NK-92 (cell line): ENCODE results near the gene IL20.

ENCODE experiments used
- DNase-seq: peaks from one replicate; lab custom pipeline; 2025; ENCODE audit not compliant: unreplicated experiment; lab: John Stamatoyannopoulos, UW

Gene IL20

DNA sequence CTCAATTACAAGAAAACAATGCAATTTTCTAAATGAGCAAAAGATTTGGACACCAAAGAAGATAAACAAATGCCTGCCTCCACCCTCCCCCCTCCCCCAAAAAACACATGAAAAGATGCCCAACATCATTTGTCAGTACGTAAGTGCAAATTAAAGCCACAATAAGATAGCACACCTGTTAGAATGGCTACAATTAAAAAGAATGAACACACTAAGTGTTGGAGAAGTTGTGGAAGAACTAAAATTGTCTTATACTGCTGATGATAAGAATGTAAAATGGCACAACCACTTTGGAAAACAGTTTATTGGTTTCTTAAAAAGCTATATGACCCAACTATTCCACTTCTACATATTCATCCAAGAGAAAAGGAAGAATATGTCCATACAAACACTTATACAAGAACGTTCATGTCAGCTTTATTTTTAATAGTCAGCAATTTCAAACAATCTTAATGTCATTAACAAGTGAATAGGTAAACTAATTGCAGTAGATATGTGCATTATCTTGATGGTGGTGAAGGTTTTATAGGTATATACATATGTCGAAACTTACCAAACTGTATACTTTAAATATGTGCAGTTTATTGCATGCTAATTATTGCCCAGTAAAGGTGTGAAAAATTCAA lies 10.4 kb downstream of the IL20 start:
- no peak for DNase-seq

- DNase-seq, result no peak
These were observed 13.0 kb downstream of the IL20 start for GRCh38 chr1:206878456-206878855.

GRCh38 chr1:206880314-206880713 lies 14.9 kb downstream of the IL20 start:
- DNase-seq, result no peak

DNA sequence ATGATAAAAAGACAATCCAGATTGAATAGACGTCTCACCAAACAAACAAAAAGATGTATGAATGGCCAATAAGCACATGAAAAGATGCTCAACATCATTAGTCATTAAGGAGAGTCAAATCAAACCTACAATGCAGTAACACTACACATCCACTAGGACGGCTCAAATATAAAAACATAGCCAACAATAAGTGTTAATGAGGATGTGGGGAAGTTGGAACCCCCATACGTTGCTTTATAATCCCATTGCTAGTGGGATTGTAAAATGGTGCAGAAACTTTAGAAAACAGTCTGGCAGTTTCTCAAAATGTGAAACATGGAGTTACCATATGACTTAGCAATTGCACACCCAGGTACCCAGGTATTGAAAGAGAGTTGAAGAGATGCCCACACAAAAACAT lies 17.1 kb downstream of the IL20 start:
- DNase-seq, result no peak

GRCh38 chr1:206883160-206883559 lies 17.7 kb downstream of the IL20 start:
- DNase-seq, result no peak

- no peak for DNase-seq
These were observed 18.5 kb downstream of the IL20 start for GRCh38 chr1:206883876-206884275.

- DNase-seq, result no peak
These were observed 20.1 kb downstream of the IL20 start for GRCh38 chr1:206885341-206886060.

GRCh38 chr1:206886831-206887230 lies 21.4 kb downstream of the IL20 start:
- no peak for DNase-seq

- no peak for DNase-seq
These were observed 22.3 kb downstream of the IL20 start for GRCh38 chr1:206887701-206888100.

DNA sequence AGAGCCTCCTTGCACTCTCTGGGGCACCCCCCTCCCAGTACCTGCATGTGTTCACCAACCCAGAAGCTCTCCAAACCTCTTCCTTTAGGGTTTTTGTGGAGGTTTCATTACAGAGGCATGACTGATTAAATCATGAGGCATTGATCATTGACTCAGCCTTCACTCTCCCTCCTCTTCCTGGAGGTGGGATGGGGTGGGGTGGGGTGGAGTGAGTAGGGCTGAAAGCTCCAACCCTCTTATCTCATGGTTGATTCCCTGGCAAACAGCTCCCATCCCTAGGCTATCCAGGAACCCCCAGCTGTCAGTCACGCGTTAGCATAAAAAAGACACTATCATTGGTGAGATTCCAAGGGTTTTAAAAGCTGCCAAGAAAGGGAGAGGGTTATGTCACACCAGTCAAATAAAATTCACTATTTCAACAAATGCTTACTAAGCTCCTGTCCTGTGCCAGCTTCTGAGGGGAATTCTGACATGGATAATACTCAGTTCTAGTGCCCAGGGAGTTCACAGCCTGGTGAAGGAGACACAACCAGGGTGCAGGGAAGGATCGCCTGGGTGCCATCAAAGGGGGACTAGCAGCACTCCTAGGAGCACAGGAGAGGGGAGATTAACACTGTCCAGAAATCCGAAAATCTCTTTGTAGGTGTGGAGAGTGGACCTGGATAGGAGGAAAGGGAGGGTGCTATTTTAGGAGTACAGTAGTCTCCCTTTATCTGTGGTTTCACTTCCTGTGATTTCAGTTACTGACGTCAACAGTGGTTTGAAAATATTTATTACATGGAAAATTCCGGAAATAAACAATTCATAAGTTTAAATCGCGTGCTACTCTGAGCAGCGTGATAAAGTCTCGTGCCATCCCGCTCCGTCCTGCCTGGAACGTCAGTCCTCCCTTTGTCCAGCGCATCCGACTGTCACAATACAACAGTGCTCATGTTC lies 25.0 kb downstream of the IL20 start:
- no peak for DNase-seq

GRCh38 chr1:206891412-206891811 lies 26.0 kb downstream of the IL20 start:
- DNase-seq, result no peak

GRCh38 chr1:206892351-206892984 lies 27.0 kb downstream of the IL20 start:
- no peak for DNase-seq

DNA sequence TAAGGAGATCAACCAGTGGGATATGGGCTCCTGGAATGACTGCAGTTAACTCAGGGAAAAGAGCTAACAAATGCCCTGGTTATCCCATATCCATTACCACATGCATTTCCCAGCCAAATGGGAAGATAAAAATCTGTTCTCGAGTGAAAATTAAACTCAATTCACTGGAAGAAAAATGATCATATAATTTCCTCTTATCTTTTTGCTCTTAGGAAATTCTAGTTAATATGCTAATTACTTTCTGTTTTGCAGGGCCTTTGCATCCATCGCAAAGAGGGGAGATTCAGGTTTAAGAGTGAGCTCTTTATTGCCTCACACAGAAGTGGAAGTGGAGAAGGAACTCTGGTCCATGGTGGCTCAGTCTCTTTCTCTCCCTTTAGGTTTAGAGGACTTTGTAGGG lies 28.0 kb downstream of the IL20 start:
- no peak for DNase-seq

- no peak for DNase-seq
These were observed 29.9 kb downstream of the IL20 start for GRCh38 chr1:206895325-206895724.

- no peak for DNase-seq
These were observed 30.4 kb downstream of the IL20 start for GRCh38 chr1:206895837-206896242.

GRCh38 chr1:206896261-206896660 lies 30.8 kb downstream of the IL20 start:
- no peak for DNase-seq

- no peak for DNase-seq
These were observed 31.8 kb downstream of the IL20 start, which contains the start of gene IL24 for GRCh38 chr1:206897175-206897574. IL24 (plus strand) TSS chr1:206897443; CDS start chr1:206897833, 390 bp downstream.

DNA sequence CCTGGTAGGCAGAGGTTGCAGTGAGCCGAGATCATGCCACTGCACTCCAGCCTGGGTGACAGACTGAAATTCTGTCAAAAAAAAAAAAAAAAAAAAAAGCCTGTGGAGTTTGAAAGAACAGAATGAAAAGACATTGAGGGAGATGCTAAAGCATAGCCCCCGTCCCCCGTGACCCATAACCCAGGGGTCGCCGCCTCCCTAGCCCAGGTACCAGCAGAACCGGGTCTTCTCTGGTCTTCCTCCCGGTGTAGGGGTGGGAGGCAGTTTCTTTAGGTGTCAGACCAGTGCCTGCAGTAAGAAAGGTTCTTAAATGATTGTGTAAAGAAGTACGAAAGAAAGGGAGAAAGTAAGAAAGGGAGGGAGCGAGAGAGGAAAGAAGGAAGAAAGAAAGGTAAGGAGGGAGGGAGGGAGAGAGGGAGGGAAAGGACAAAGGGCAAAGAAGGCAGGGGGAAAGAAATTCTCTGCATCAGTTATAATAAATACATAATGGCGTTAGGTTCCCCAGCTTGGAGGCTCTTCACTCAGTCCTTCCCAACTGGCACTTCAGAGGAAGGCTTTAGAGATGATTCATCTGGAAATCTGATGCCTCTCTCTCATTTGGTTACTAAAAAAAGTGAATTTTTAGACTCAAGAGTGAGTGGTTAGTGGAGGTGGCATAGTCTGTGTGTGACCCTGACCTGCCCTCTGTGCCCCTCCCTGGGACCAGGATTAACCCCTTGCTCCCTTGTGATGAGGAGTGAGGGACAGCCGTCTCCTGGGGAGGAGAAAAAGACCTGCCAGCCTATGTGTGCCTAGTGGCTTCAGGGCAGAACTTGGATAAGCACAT lies 32.9 kb downstream of the IL20 start:
- DNase-seq, result no peak

- no peak for DNase-seq
These were observed 33.5 kb downstream of the IL20 start for GRCh38 chr1:206898915-206899431.

- DNase-seq, result no peak
These were observed 34.3 kb downstream of the IL20 start for GRCh38 chr1:206899717-206900116.
